Endothelial cell of umbilical vein (primary cell): ENCODE measurements around the gene CASP7.

Experiments used
- EZH2 ChIP-seq: IDR thresholded peaks from 2 replicates; pipeline ENCODE4 v1.6.1; 2012; ENCODE audit warnings: borderline replicate concordance, low read depth, mild to moderate bottlenecking, moderate library complexity, low read length, inconsistent platforms; ENCODE audit not compliant: severe bottlenecking
- POLR2A ChIP-seq: IDR thresholded peaks from 2 replicates; pipeline ENCODE4 v1.6.1; 2012; ENCODE audit warnings: low read depth, mild to moderate bottlenecking, control low read depth, low read length

- TF ChIP-seq EZH2, result no peak
- TF ChIP-seq POLR2A, result no peak
These were observed 48.7 kb upstream of the CASP7 start for GRCh38 chr10:113630929-113631533.
